Osteoblast (primary cell): ENCODE measurements around the gene C2CD2. TPM values are rescaled to one million over a fixed set of nuclear protein-coding genes. Genes with fewer than 3 reads are reported as not detected.
A peak's percentile ranks its signal among the peaks of the same experiment; 100 is the strongest.

Experiments used
- DNase-seq: peaks from one replicate; pipeline ENCODE4 v3.0.0; 2011; ENCODE audit warnings: low spot score, mixed read lengths; ENCODE audit not compliant: insufficient read length; ENCODE audit errors: missing footprints
- H2AFZ ChIP-seq: 2 replicates; pipeline ENCODE4 v1.6.0; 2011; ENCODE audit warnings: mild to moderate bottlenecking, low read length
- H3K27ac ChIP-seq: 2 replicates; pipeline ENCODE4 v1.5.1; 2011; ENCODE audit warnings: mild to moderate bottlenecking, low read depth, low read length, moderate library complexity
- H3K27me3 ChIP-seq: 2 replicates; pipeline ENCODE4 v1.6.0; 2012; ENCODE audit warnings: mild to moderate bottlenecking, control low read depth, inconsistent platforms, low read length, moderate library complexity; ENCODE audit not compliant: insufficient read depth
- H3K36me3 ChIP-seq: 2 replicates; pipeline ENCODE4 v1.5.1; 2011; ENCODE audit warnings: mild to moderate bottlenecking, low read length, control low read depth, moderate library complexity; ENCODE audit not compliant: insufficient read depth
- H3K4me1 ChIP-seq: 2 replicates; pipeline ENCODE4 v1.5.1; 2011; ENCODE audit warnings: mild to moderate bottlenecking, low read length, control low read depth, moderate library complexity; ENCODE audit not compliant: insufficient read depth
- H3K4me2 ChIP-seq: 2 replicates; pipeline ENCODE4 v1.6.0; 2011; ENCODE audit warnings: mild to moderate bottlenecking, low read length; ENCODE audit not compliant: insufficient read depth
- H3K4me3 ChIP-seq: fragments of 200-600 bp; sonication (generic); 3 replicates; pipeline ENCODE4 v1.5.1; 2012; ENCODE audit warnings: mild to moderate bottlenecking, low read length, inconsistent platforms; ENCODE audit not compliant: insufficient read depth
- H3K79me2 ChIP-seq: 2 replicates; pipeline ENCODE4 v1.6.0; 2012; ENCODE audit warnings: mild to moderate bottlenecking, low read length, control low read depth, inconsistent platforms; ENCODE audit not compliant: insufficient read depth
- H3K9me3 ChIP-seq: 2 replicates; pipeline ENCODE4 v1.5.1; 2011; ENCODE audit warnings: low read depth, low read length, control low read depth
- H4K20me1 ChIP-seq: 2 replicates; pipeline ENCODE4 v1.6.0; 2012; ENCODE audit warnings: mild to moderate bottlenecking, low read length, control low read depth; ENCODE audit not compliant: insufficient read depth
- CTCF ChIP-seq: IDR thresholded peaks from 2 replicates; pipeline ENCODE4 v1.5.1; 2011; ENCODE audit warnings: mild to moderate bottlenecking, low read depth, low read length, moderate library complexity; ENCODE audit errors: extremely low read depth
- small RNA-seq: library from RNA; depleted of rRNA; stranded (forward); fragments of <200 nt; gene quantifications from one replicate; pipeline ENCODE3, GENCODE V24; 2012
- total RNA-seq: library from RNA; depleted of rRNA; stranded (reverse); fragments of >200 nt; gene quantifications from 2 replicates; pipeline ENCODE4 v1.2.3, GENCODE V29; 2012

C2CD2 gene
- total RNA-seq, 1 donor: 40.9 TPM

GRCh38 chr21:41837756-41838297 is 116.0 kb downstream of the C2CD2 start:
- Histone ChIP-seq H3K4me2 (no peak overlapping the region), H2AFZ (no peak overlapping the region), H3K79me2 (no peaks in the 10 kb centered on the region), H3K27me3 (no peaks in the 10 kb centered on the region), H3K36me3 (peaks cover 18% of the 10 kb centered on the region), H3K4me3 (no peak overlapping the region), H3K9me3 (no peaks in the 10 kb centered on the region), H3K27ac (no peak overlapping the region), H4K20me1 (no peaks in the 10 kb centered on the region), H3K4me1 (no peaks in the 10 kb centered on the region)
- DNase-seq: no peak
- TF ChIP-seq CTCF: no peak

- Histone ChIP-seq H3K4me1 (no peaks in the 10 kb centered on the region), H3K27ac (no peak overlapping the region), H2AFZ (no peak overlapping the region), H3K36me3 (peaks cover 18% of the 10 kb centered on the region), H3K4me3 (no peak overlapping the region), H3K4me2 (no peak overlapping the region), H3K79me2 (no peaks in the 10 kb centered on the region), H3K9me3 (no peaks in the 10 kb centered on the region), H4K20me1 (no peaks in the 10 kb centered on the region), H3K27me3 (no peaks in the 10 kb centered on the region)
- TF ChIP-seq CTCF: no peak
- DNase-seq: peak; percentile 78
These were observed 117.4 kb downstream of the C2CD2 start for GRCh38 chr21:41836166-41837015.

GRCh38 chr21:41835711-41836154 is 118.1 kb downstream of the C2CD2 start:
- Histone ChIP-seq H2AFZ (no peak overlapping the region), H3K9me3 (no peaks in the 10 kb centered on the region), H3K27me3 (no peaks in the 10 kb centered on the region), H3K36me3 (peaks cover 18% of the 10 kb centered on the region), H3K4me3 (no peak overlapping the region), H3K4me2 (no peak overlapping the region), H3K79me2 (no peaks in the 10 kb centered on the region), H4K20me1 (no peaks in the 10 kb centered on the region), H3K27ac (no peak overlapping the region), H3K4me1 (no peaks in the 10 kb centered on the region)
- no peak for DNase-seq
- TF ChIP-seq CTCF: no peak

Small RNA genes within 50 kb of the gene (small RNA-seq; reads per million reads assigned to genes)
- gene RF00334: not detected

Other genes starting within 250 kb of the C2CD2 start
- gene RIPK4, start 187.0 kb downstream of the C2CD2 start, total RNA-seq: 0.29 and 2.2 TPM in 2 replicates
- 7.2 and 8.8 TPM in 2 replicates for gene PRDM15, start 74.7 kb downstream of the C2CD2 start, total RNA-seq
- gene ZBTB21, start 56.3 kb upstream of the C2CD2 start, total RNA-seq: 12.7 and 13.8 TPM in 2 replicates
- under 0.01 TPM in 1 of 2 replicates, not detected in the other for gene UMODL1, start 117.3 kb upstream of the C2CD2 start, total RNA-seq